Measurements from ENCODE around the gene GNS.

GNS gene

DNA sequence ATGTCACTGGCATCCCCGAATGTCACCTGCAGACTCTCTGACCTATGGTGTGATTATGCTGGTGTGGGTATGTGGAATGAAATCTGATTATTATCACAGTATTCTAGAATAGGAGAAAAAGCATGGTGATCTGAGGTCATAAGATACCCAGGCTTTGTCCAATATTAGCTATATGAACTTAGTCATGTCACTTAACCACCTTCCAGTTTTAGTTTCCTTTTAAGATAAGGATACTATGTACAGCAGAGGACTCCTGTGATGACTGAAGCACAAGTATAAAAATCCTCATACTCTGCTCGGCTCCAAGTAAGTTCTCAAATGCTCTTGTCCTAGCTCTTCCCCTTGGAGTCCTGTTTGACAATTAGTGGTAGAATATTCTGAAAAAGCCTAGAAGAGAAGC lies 2.8 kb downstream of the GNS start:
- no peak overlapping the region for H3K4me3 ChIP-seq (ENCODE audit: low read length)
- no peak for TF ChIP-seq CTCF (conservative IDR thresholded peaks at IDR 0.05; ENCODE audit: low read length)
- no peak for DNase-seq (ENCODE audit: low read depth)

- no peak for TF ChIP-seq CTCF (conservative IDR thresholded peaks at IDR 0.05; ENCODE audit: low read length)
- DNase-seq (ENCODE audit: low read depth) = no peak
- H3K4me3 ChIP-seq (ENCODE audit: low read length) = no peak overlapping the region
Measured at GRCh38 chr12:64753427-64753826, 5.8 kb downstream of the GNS start.

- no peak for DNase-seq (ENCODE audit: low read depth)
- no peak overlapping the region for H3K4me3 ChIP-seq (ENCODE audit: low read length)
- TF ChIP-seq CTCF (conservative IDR thresholded peaks at IDR 0.05; ENCODE audit: low read length) = no peak
Measured at GRCh38 chr12:64752833-64753238, 6.4 kb downstream of the GNS start.

GRCh38 chr12:64752032-64752431 lies 7.2 kb downstream of the GNS start:
- TF ChIP-seq CTCF (conservative IDR thresholded peaks at IDR 0.05; ENCODE audit: low read length) = no peak
- no peak overlapping the region for H3K4me3 ChIP-seq (ENCODE audit: low read length)
- DNase-seq (ENCODE audit: low read depth) = no peak

- TF ChIP-seq CTCF (conservative IDR thresholded peaks at IDR 0.05; ENCODE audit: low read length) = no peak
- no peak overlapping the region for H3K4me3 ChIP-seq (ENCODE audit: low read length)
- no peak for DNase-seq (ENCODE audit: low read depth)
Measured at GRCh38 chr12:64749461-64750200, 9.6 kb downstream of the GNS start.

DNA sequence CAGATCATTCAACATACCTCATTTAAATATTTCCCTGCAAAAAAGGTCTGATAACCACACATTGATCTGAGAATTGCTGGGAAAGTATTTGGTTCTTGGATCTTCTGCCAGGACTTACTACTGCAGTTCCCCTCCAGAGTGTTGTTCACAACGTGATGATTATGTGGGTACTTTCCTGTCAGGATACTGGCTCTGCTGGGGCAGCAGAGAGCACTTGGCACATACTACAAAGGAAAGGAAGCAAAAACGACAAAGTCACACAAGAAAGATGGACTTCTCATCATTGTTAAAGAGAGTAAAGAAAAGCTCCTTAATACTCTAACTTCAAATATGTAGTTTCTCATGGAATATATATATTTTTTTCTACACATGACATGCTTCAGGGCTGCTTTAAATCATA lies 11.5 kb downstream of the GNS start:
- DNase-seq (ENCODE audit: low read depth) = no peak
- H3K4me3 ChIP-seq (ENCODE audit: low read length) = no peak overlapping the region
- no peak for TF ChIP-seq CTCF (conservative IDR thresholded peaks at IDR 0.05; ENCODE audit: low read length)

- no peak for TF ChIP-seq CTCF (conservative IDR thresholded peaks at IDR 0.05; ENCODE audit: low read length)
- no peak overlapping the region for H3K4me3 ChIP-seq (ENCODE audit: low read length)
- DNase-seq (ENCODE audit: low read depth) = peak; percentile 21
Measured at GRCh38 chr12:64746663-64747062, 12.5 kb downstream of the GNS start.

Data from AG10803 (cell line).